ENCODE measurements around the gene PIKFYVE.

- TF ChIP-seq CTCF (IDR thresholded peaks at IDR 0.05) = no peak
- TF ChIP-seq EZH2 (IDR thresholded peaks at IDR 0.05) = no peak
Observed at GRCh38 chr2:208266553-208266893, 468 bp downstream of the PIKFYVE start.
